GM12878 (cell line): ENCODE data around the gene ROPN1B.

Source experiments
- DPF2 ChIP-seq: fragments of 450-650 bp; IDR thresholded peaks from 2 replicates; pipeline ENCODE4 v1.6.1; 2017; ENCODE audit warnings: mild to moderate bottlenecking
- EZH2 ChIP-seq: IDR thresholded peaks from 2 replicates; pipeline ENCODE4 v1.6.1; 2012; ENCODE audit warnings: low read depth, mild to moderate bottlenecking, control low read depth, inconsistent platforms, low read length, borderline replicate concordance; ENCODE audit not compliant: control insufficient read depth
- FOS ChIP-seq: IDR thresholded peaks from 3 replicates; pipeline ENCODE4 v1.6.1; 2011; ENCODE audit warnings: borderline replicate concordance; ENCODE audit not compliant: insufficient read length; ENCODE audit errors: extremely low read depth
- GABPA ChIP-seq: IDR thresholded peaks from 2 replicates; pipeline ENCODE4 v1.6.1; 2014; ENCODE audit warnings: antibody characterized with exemption, low read depth, mild to moderate bottlenecking, inconsistent platforms
- HCFC1 ChIP-seq: fragments of 150-350 bp; IDR thresholded peaks from 2 replicates; pipeline ENCODE4 v1.6.1; 2014; ENCODE audit warnings: low read length
- HDAC6 ChIP-seq: fragments of 200-600 bp; sonication (generic); IDR thresholded peaks from one replicate; pipeline ENCODE4 v1.8.0; 2017; ENCODE audit warnings: antibody characterized with exemption; ENCODE audit not compliant: unreplicated experiment
- MYB ChIP-seq: fragments of 150-350 bp; IDR thresholded peaks from 2 replicates; pipeline ENCODE4 v1.6.1; 2014; ENCODE audit warnings: mild to moderate bottlenecking, low read depth, low read length, borderline replicate concordance
- NFYB ChIP-seq: IDR thresholded peaks from 2 replicates; pipeline ENCODE4 v1.6.1; 2011; ENCODE audit warnings: low read depth, mild to moderate bottlenecking, low read length, improper control_type of control experiment, moderate library complexity; ENCODE audit not compliant: insufficient read depth
- POLR2A ChIP-seq: IDR thresholded peaks from 2 replicates; pipeline ENCODE4 v1.6.1; 2011; ENCODE audit warnings: low read depth, mild to moderate bottlenecking, low read length
- POLR2AphosphoS5 ChIP-seq: IDR thresholded peaks from 2 replicates; pipeline ENCODE4 v1.6.1; 2011; ENCODE audit warnings: mild to moderate bottlenecking, low read length, inconsistent platforms
- SMARCA5 ChIP-seq: fragments of 450-650 bp; IDR thresholded peaks from 2 replicates; pipeline ENCODE4 v1.6.1; 2017; ENCODE audit warnings: mild to moderate bottlenecking
- ZNF274 ChIP-seq: IDR thresholded peaks from one replicate; pipeline ENCODE4 v1.8.0; 2011; ENCODE audit not compliant: insufficient read length, insufficient read depth
- TF ChIP-seq, protein P1 (sequence below), 3 experiments: IDR thresholded peaks in 2 of 3; conservative IDR thresholded peaks in 1 of 3; 2 replicates each; pipeline ENCODE4 v1.5.1; 2011; ENCODE audit warnings: low read depth in 3 of 3, low read length in 3 of 3, mild to moderate bottlenecking in 3 of 3, control low read depth in 2 of 3, moderate library complexity in 2 of 3, inconsistent platforms in 1 of 3, mixed read lengths in 1 of 3; ENCODE audit not compliant: control insufficient read depth in 2 of 3, insufficient read depth in 1 of 3; ENCODE audit errors: extremely low read depth in 1 of 3

DNA sequence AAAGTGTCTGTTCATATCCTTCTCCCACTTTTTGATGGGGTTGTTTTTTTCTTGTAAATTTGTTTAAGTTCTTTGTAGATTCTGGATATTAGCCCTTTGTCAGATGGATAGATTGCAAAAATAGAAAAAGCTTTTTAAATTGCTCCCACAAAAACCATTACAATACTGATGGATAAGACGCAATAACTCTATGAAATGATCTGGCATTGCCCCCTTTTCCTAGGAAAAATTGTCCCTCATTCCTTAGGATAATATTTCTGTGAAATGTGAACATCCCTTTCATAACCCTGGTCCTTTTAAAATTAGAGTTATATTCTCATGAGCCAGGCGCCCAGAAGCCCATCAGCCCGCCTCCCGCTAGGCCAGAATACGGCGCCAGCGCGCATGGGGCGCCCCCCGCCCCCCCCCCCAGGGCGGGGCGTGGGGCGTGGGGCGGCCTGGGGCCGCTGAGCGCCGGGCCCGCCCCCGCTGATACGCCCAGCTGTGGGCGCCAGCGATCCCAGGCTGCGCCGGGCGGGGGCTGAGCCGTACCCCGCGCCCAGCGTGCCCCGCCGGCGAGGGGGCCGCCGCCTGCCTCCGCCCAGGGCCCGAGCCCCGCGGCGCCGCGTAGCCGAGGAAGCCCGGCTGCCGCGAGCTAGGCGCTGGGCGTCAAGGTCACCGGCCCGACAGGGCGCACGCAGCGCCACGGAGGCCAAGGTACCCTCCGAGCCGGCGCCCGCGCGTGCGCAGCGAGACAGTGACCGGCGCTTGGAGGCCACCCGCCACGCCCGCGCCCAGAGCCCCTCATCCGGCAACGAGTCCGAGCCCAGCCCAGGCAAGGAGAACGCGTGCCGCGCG, 11.1 kb upstream of the ROPN1B start:
- TF ChIP-seq, protein P1, sequence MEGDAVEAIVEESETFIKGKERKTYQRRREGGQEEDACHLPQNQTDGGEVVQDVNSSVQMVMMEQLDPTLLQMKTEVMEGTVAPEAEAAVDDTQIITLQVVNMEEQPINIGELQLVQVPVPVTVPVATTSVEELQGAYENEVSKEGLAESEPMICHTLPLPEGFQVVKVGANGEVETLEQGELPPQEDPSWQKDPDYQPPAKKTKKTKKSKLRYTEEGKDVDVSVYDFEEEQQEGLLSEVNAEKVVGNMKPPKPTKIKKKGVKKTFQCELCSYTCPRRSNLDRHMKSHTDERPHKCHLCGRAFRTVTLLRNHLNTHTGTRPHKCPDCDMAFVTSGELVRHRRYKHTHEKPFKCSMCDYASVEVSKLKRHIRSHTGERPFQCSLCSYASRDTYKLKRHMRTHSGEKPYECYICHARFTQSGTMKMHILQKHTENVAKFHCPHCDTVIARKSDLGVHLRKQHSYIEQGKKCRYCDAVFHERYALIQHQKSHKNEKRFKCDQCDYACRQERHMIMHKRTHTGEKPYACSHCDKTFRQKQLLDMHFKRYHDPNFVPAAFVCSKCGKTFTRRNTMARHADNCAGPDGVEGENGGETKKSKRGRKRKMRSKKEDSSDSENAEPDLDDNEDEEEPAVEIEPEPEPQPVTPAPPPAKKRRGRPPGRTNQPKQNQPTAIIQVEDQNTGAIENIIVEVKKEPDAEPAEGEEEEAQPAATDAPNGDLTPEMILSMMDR (IDR thresholded peaks at IDR 0.05 in 2 of 3, conservative IDR thresholded peaks at IDR 0.05 in 1 of 3; ENCODE audit: control insufficient read depth in 2 of 3, extremely low read depth in 1 of 3, insufficient read depth in 1 of 3, low read depth in 3 of 3, low read length in 3 of 3): no peak
- TF ChIP-seq SMARCA5 (no peak), HCFC1 (no peak), POLR2A (no peak), DPF2 (no peak), MYB (no peak), POLR2AphosphoS5 (no peak), HDAC6 (no peak), NFYB (no peak), ZNF274 (no peak), EZH2 (no peak), GABPA (no peak), FOS (no peak)
